Stimulated activated CD4-positive, alpha-beta T cell treated with anti-CD3 and anti-CD28 coated beads, Interleukin-2, amount 100 ng/mL, for 48 hours (primary cell): ENCODE data around the gene EFCAB10.

Experiments used
- DNase-seq, 2 donors: peaks; one replicate each; pipeline ENCODE4 v3.0.0-alpha.2; 2020

Gene EFCAB10

DNA sequence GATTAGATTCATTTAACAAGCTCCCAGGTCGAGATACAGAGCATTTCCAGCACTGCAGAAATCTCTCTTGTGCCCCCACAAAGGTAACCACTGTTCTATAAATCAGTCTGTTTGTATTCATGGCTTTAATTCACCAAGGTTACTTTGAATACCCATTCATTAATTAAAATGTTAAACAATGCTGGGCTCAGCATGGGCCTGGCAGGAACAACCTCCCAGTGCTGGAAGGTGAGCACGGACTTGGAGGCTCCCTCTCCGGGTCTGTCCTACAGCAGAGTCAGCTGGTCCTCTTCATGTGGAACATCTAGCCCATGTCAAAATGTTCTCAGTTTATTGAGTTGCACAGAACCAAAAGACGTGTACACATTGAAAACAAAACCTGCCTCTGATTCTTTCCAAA, 15.6 kb upstream of the EFCAB10 start:
- DNase-seq, result no peak

- DNase-seq, result no peak
Measured at GRCh38 chr7:105594034-105594433, 12.7 kb upstream of the EFCAB10 start.

- DNase-seq, result no peak
Measured at GRCh38 chr7:105591522-105591921, 10.2 kb upstream of the EFCAB10 start.

- DNase-seq, result no peak
Measured at GRCh38 chr7:105590793-105591192, 9.5 kb upstream of the EFCAB10 start.

- peak; percentile 25 to 42 for DNase-seq
Measured at GRCh38 chr7:105589356-105590077, 8.2 kb upstream of the EFCAB10 start.

GRCh38 chr7:105587909-105588635, 6.8 kb upstream of the EFCAB10 start:
- no peak for DNase-seq

- DNase-seq, result no peak
Measured at GRCh38 chr7:105585850-105586500, 4.7 kb upstream of the EFCAB10 start.

- DNase-seq, result no peak
Measured at GRCh38 chr7:105584165-105584564, 2.9 kb upstream of the EFCAB10 start.

DNA sequence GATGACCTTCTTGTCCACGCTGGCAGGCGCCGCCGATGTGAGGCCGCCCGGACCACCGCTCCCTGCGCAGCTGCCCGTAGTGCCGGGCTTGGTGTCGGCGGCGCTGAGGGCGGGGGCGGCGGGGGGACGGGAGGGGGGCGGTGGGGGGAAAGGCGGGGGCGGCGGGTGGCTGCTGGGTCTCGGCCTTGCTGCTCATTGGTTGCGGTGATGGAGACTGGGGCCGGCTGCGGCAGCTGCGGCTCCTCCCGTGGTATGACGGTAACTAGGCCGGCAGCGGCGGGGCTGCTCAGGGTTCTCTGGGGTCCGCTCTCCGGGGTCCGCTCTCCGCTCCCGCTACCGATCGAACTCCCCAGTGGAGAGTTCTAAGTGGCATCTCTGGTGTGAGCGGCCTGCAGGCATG, 1.8 kb upstream of the EFCAB10 start:
- no peak for DNase-seq

DNA sequence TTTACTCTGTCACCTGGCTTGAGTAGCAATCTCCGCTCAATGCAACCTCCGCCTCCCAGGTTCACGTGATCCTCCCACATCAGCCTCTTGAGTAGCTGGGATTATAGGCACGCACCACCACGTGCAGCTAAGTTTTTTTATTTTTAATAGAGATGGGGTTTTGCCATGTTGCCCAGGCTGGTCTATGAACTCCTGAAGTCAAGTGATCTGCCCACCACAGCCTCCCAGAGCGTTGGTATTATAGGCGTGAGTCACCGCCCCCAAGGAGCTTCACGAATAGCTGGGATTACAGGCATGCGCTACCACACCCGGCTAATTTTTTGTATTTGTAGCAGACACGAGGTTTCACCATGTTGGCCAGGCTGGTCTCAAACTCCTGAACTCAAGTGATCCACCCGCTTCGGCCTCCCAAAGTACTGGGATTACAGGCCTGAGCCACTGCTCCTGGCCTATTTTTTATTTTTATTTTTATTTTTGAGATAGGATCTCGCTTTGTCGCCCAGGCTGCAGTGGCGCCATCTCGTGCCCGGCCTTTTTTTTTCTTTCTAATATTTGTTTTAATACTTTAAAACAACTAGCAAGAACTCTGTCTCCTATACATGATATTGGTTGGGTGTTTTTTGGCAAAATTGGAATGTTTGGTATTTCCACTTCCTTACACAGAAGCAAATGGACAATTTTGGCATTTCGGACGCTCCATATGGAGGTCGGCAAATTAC, 1.1 kb downstream of the EFCAB10 start:
- no peak for DNase-seq

- DNase-seq, result no peak
Measured at GRCh38 chr7:105578496-105578895, 2.8 kb downstream of the EFCAB10 start.

- DNase-seq, result no peak
Measured at GRCh38 chr7:105577251-105577650, 4.0 kb downstream of the EFCAB10 start.

- DNase-seq, result no peak
Measured at GRCh38 chr7:105571891-105572290, 9.4 kb downstream of the EFCAB10 start.

DNA sequence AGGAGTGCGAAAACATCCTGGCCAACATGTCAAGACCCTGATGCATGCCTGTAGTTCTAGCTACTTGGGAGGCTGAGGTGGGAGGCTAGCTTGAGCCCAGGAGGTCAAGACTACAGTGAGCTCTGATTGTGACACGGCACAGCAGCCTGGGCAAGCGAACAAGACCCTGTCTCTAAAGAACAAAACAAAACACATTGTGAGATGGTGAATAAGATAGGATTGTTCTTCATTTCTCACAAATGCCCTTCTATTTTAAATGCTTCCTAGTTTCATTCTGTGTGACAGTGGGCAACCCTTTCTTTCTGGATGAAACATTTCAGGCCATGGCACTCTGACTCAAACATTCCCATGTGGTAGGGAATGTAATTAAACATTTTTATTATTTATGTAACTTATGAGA, 13.5 kb downstream of the EFCAB10 start:
- DNase-seq, result no peak

DNA sequence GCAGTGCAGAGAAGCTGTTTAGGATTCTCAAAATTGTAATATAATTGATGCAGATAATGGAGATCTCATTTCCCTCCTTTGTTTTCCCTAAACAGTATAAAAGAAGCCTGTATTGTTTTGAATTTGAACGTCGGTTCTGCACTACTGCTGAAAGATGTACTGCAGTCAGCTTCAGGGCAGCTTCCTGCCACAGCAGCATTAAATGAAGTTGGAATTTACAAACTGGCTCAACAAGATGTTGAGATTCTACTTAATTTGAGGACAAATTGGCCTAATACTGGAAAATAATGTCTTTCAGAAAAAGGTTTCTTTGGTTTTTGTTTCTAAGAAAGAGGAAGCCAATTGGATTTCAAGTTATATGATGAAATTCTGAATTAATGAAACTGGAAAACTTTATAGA, 14.3 kb downstream of the EFCAB10 start:
- DNase-seq, result no peak

DNA sequence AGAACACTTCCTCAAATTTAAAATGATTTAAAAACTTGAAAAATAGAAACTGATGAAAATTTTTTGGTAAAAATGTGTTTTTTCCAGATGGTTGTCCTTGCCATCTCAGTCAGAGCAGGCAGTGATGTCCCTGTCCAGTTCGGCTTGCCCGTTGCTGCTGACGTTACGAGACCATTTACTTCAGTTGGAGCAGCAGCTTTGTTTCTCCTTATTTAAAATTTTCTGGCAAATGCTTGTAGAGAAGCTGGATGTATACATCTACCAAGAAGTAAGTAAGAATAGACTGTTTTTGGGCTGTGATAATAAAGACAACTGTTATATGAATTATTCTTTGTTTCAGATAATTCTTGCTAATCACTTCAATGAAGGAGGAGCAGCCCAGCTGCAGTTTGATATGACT, 16.1 kb downstream of the EFCAB10 start:
- DNase-seq, result no peak

DNA sequence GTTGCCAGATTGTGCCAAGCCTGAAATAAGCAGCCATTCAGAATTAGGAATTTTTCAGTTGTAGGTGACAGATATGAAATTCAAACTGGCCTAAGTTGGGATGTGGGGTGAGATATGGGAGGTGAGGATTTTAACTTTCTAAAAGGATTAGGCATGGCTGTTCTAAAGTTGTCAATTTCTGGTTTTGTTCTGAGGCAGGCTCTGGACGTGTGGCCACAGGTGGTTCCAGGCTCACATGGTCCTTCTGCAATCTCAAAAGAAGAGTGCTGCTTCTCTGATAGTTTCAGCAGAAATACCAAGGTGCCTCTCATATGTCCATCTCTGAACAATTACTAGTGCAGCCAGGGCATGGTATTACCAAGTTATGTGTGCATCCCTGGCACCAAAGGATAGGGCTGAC, 21.4 kb downstream of the EFCAB10 start:
- no peak for DNase-seq

GRCh38 chr7:105538339-105538738, 43.0 kb downstream of the EFCAB10 start:
- no peak for DNase-seq

- no peak for DNase-seq
Measured at GRCh38 chr7:105532709-105533460, 48.4 kb downstream of the EFCAB10 start.

DNA sequence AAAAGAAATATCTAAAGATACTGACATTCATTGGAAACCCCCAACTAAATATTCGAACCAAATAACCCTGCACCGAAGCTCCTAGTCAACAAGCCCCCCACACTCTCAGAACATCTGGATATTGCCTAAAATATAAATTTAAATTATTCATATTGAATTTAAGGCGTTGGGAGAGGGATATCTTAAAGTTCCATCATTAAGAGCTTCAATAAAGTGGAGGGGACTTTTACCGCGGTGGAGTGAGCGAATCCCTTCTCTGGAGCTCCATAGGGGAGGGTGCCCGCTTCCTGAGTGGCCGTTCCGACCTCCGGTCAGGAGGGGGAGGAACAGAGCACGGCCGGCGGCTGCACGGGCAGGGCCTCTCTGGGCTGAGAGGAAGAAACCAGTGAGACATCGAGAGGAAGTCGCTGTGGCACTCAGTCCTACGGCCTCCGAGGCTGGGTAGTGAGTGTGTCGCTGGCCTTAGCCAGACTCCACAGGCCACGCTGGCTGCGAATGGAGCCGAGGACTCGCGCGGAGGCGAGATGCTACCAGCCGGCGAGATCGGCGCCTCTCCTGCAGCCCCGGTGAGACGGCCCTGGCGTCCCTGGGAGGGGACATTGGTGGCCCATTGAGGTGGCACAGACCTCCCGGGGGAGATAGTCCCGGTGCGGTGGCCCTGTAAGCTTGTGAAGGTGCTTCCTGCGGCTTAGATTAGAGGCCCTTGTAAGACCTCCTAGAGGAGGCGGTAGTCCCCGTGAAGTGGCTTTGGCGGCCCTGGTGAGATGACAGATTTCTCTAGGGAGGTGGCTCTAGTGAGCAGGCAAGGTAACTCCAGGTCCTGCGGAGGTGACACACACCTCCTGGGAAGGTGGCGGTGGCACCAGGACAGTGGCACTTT, 49.3 kb downstream of the EFCAB10 start, which contains the start of gene RINT1:
TSS of gene RINT1 (plus strand) at position 410 of the 880 bp plus-strand sequence. CDS start at position 525, 115 bp downstream.
- peak; percentile 90 to 91 for DNase-seq

DNA sequence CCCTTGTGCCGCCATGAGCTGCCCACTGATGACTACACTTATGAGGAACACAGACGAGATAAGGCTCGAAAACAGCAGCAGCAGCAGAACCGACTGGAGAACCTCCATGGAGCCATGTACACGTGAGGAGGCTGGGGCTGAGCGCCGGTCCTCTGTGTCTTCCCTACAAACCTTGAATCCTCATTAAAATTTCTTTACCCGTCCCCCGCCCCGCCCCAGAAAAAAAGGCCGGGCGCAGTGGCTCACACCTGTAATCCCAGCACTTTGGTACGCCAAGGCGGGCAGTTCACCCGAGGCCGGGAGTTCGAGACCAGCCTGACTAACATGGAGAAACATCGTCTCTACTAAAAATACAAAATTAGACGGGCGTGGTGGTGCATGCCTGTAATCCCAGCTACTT, 50.7 kb downstream of the EFCAB10 start:
- DNase-seq, result no peak
